GM12872 (cell line): Measurements from ENCODE around the gene GSTO1.

Experiments used
- TF ChIP-seq, protein P1 (sequence below): IDR thresholded peaks from 3 replicates; pipeline ENCODE4 v1.5.1; 2011; ENCODE audit warnings: low read depth, mild to moderate bottlenecking, low read length, moderate library complexity; ENCODE audit not compliant: insufficient read depth

Gene GSTO1

DNA sequence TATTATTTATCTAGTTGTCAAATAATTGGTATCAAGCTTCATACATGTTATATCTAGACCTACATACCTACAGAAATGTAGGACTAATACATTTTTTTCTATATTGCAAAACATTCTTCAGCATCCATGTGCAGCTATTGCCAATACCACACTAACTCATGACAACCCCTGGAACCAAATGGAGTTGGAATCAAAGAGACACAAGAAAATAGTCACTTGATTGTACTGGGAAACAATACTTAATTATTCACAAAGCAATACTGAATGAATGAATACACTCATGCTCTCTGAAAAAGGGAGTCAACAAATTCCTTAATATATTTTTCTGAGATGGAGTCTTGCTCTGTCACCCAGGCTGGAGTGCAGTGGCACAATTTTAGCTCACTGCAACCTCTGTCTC lies 12.1 kb upstream of the GSTO1 start:
- TF ChIP-seq, protein P1, sequence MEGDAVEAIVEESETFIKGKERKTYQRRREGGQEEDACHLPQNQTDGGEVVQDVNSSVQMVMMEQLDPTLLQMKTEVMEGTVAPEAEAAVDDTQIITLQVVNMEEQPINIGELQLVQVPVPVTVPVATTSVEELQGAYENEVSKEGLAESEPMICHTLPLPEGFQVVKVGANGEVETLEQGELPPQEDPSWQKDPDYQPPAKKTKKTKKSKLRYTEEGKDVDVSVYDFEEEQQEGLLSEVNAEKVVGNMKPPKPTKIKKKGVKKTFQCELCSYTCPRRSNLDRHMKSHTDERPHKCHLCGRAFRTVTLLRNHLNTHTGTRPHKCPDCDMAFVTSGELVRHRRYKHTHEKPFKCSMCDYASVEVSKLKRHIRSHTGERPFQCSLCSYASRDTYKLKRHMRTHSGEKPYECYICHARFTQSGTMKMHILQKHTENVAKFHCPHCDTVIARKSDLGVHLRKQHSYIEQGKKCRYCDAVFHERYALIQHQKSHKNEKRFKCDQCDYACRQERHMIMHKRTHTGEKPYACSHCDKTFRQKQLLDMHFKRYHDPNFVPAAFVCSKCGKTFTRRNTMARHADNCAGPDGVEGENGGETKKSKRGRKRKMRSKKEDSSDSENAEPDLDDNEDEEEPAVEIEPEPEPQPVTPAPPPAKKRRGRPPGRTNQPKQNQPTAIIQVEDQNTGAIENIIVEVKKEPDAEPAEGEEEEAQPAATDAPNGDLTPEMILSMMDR, result no peak

DNA sequence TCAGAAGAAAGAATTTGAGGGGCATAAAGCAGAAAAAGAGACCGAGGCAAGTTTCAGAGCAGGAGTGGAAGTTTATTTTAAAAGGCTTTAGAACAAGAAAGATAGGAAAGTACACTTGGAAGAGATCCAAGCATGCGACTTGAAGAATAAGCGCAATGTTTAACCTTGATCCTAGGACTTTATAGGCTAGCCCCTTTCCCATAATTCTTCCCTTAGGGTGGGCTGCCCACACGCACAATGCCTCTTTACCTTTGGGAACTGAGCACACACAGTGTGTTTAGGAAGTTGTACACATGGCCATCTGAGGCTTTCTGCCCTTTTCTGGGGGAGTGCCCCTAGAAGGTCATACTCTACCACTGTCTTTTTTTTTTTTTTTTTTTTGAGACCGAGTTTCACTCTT lies 11.2 kb upstream of the GSTO1 start:
- TF ChIP-seq, protein P1, result no peak

DNA sequence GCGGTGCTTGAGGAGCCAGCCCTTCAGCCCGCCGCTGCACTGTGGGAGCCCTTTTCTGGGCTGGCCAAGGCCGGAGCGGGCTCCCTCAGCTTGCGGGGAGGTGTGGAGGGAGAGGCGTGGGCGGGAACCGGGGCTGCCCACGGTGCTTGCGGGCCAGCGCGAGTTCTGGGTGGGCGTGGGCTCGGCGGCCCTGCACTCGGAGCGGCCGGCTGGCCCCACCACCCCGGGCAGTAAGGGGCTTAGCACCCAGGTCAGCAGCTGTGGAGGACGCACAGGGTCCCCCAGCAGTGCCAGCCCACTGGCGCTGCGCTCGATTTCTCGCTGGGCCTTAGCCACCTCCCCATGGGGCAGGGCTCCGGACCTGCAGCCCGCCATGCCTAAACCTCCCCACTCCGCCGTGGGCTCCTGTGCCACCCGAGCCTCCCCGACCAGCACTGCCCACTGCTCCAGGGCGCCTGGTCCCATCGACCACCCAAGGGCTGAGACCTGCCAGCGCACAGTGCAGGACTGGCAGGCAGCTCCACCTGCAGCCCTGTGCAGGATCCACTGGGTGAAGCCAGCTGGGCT lies 9.5 kb upstream of the GSTO1 start:
- TF ChIP-seq, protein P1, result no peak

DNA sequence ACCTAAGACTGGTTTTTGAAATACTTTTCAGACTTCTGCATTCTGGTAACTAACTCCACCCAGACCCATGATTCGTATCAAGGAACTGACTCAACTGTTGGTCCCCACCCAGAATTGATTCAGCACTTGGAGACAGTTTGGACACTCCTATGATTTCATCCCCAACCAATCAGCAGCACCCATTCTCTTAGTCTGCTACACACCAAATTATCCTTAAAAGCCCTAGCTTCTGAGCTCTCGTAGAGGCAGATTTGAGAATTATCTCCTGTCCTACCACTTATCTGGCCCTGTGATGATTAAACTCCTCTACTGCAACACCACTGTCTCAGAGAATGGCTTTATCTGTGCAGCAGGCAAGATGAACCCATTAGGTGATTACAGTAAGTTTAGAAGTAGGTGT lies 7.7 kb upstream of the GSTO1 start:
- TF ChIP-seq, protein P1, result no peak

DNA sequence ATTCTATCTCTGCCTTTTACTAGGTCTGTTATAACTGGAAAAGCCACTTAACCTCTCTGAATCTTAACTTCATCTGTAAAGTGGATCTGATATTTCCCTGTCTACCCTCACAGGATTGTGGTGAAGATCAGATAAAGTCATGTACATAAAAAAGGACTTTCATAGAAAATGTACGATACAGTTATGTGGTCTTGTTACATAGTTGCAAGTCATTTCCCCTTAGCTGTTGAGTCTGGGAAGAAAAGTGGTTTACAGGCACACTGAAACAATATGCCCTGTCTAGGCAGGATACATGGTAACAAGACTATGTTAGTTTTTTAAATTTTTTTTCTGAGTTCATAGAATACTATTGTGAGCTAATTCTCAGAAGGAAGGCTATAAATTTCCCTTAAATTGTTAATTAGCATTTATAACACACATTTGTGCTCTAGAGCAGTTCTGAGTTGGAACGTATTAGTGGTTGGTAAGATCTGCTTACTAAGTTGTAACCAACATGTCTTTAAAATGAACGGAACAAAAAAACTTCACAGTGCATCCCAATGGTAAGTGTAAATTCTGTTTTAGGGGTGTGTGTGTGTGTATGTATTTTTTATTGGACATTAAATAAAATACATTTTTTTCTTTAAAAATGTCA lies 7.1 kb upstream of the GSTO1 start:
- TF ChIP-seq, protein P1, result no peak

DNA sequence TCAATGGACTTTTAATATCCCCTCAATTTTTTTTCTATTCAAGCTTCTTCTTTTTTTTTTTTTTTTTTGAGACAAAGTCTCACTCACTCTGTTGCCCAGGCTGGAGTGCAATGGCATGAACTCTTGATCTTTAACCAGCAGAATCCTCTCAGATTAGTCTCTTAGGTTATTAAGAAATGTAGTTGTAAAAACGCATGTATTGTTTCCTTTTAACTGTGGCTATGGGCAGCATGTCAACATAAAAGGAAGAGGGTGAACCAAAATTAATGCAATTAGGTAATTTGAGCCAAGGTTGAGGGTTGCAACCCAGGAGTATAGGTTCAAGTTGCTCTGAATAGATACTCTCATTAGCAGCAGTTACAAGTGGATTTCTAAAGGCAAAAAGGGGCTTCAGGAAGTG lies 4.3 kb upstream of the GSTO1 start:
- TF ChIP-seq, protein P1, result no peak

DNA sequence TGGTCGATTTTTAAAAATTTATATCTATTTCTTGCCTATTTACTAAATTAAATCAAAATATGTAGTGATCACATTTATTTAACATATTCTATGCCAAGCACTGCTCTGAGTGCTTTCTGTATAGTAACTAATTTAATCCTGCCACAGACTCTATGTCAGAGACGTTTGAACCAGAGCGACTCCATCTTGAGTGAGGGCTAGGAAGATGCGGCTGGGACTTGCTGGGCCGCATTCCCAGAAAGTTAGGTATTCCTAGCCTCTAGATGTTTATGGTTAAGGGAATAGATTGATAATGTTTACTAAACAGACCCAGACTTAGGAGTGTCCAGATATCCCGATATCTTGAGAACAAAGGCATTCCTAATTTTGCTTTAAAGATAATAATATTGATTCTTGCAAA lies 3.2 kb upstream of the GSTO1 start:
- TF ChIP-seq, protein P1, result no peak
